GM06990 (cell line): ENCODE data around the gene C1GALT1C1.

Source experiments
- DNase-seq: peaks from one replicate; pipeline ENCODE4 v3.0.0-alpha.2; 2011; ENCODE audit not compliant: insufficient read length; ENCODE audit errors: extremely low read depth
- H3K27me3 ChIP-seq: replicated peaks from 2 replicates; pipeline ENCODE4 v1.6.0; 2011; ENCODE audit warnings: low read length; ENCODE audit not compliant: control insufficient read depth, insufficient read depth
- H3K36me3 ChIP-seq: 2 replicates; pipeline ENCODE4 v1.5.1; 2011; ENCODE audit warnings: low read length; ENCODE audit not compliant: control insufficient read depth, insufficient read depth
- H3K4me3 ChIP-seq: replicated peaks from 2 replicates; pipeline ENCODE4 v1.5.1; 2011; ENCODE audit warnings: low read depth, mild to moderate bottlenecking, control low read depth, low read length
- CTCF ChIP-seq: IDR thresholded peaks from 2 replicates; pipeline ENCODE4 v1.5.1; 2011; ENCODE audit warnings: low read length, control low read depth, mild to moderate bottlenecking, inconsistent platforms; ENCODE audit not compliant: insufficient read depth, poor library complexity, severe bottlenecking

The C1GALT1C1 gene

GRCh38 chrX:120647127-120647526 lies 17.3 kb upstream of the C1GALT1C1 start:
- no peak for TF ChIP-seq CTCF
- no peak for DNase-seq
- Histone ChIP-seq H3K4me3 (no peak overlapping the region), H3K27me3 (no peaks in the 10 kb centered on the region), H3K36me3 (no peaks in the 10 kb centered on the region)

GRCh38 chrX:120642871-120643270 lies 13.0 kb upstream of the C1GALT1C1 start:
- Histone ChIP-seq H3K36me3 (no peaks in the 10 kb centered on the region), H3K4me3 (no peak overlapping the region), H3K27me3 (no peaks in the 10 kb centered on the region)
- no peak for DNase-seq
- TF ChIP-seq CTCF = no peak

- Histone ChIP-seq H3K4me3 (no peak overlapping the region), H3K36me3 (no peaks in the 10 kb centered on the region), H3K27me3 (no peaks in the 10 kb centered on the region)
- TF ChIP-seq CTCF = no peak
- DNase-seq = no peak
Measured at GRCh38 chrX:120638619-120639018, 8.8 kb upstream of the C1GALT1C1 start.

- no peaks in the 10 kb centered on the region for H3K36me3 ChIP-seq
- no peak for TF ChIP-seq CTCF
- no peak for DNase-seq
- H3K27me3 ChIP-seq = no peaks in the 10 kb centered on the region
- H3K4me3 ChIP-seq = no peak overlapping the region
Measured at GRCh38 chrX:120625371-120625770, 4.5 kb downstream of the C1GALT1C1 start.

- no peak for DNase-seq
- Histone ChIP-seq H3K36me3 (no peaks in the 10 kb centered on the region; the same call in 1 of the 2 replicates), H3K4me3 (no peak overlapping the region), H3K27me3 (no peaks in the 10 kb centered on the region)
- TF ChIP-seq CTCF = no peak
Measured at GRCh38 chrX:120617996-120618630, 11.7 kb downstream of the C1GALT1C1 start.

- no peaks in the 10 kb centered on the region for H3K27me3 ChIP-seq
- H3K36me3 ChIP-seq = no peaks in the 10 kb centered on the region; the same call in 1 of the 2 replicates
- DNase-seq = no peak
- no peak for TF ChIP-seq CTCF
- H3K4me3 ChIP-seq = no peak overlapping the region
Measured at GRCh38 chrX:120614816-120615215, 15.0 kb downstream of the C1GALT1C1 start.
